ENCODE data around the gene CDRT4.

Gene CDRT4

GRCh38 chr17:15393414-15393813 lies 74.0 kb downstream of the CDRT4 start:
- no peak for DNase-seq (ENCODE audit: low spot score)

DNA sequence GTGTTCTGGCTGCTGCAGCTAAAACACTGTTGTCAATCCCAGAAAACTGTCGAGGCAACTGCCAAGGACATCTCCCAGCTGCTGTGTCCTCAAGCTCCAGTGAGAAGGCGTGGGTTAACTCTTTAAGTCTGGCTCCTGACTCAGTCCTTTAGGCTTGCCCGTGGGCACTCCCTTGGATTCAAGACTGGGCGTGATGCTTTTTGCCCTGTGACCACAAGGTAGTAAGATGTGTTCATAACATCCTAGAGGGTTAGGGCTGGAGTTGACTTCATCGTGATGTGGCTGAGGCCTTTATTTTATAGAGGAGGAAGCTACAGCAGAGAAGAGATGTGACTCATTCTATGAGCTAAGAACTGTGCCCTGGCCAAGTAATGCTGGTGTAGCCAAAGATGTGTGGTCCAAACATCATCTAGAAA lies 75.1 kb downstream of the CDRT4 start:
- DNase-seq (ENCODE audit: low spot score), result no peak

DNA sequence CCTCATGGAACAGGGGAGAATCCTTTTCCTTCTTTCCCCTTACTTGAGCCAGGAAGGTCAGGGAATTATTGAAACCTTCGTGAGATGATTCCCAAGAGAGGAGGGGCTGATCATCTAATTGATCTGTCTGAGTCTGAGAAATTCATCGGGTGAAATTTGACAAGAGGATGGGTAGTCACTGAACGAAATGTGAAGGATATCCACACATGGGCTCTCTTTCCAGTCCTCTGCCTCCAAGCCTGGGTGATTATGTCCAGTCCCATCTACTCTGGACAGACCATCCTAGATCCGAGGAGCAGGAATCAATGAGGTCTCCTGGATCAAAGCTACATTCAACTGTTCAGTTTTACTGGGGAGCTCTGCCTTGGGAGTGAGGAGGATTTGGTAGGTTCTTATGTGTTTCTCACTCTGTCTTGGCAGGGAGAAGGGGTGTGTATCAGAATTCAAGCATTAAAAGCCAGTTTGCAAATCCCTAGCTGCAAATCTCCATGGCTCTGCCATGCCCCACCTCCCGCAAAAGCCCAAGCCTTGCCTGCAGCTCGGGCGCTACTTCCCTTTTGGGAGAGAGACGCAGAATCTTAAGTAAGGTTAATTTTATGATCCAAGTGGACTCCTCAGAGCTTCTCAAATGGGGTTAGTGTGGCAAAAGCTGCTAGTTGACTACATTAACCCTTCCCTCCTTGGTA lies 78.9 kb downstream of the CDRT4 start:
- no peak for DNase-seq (ENCODE audit: low spot score)

DNA sequence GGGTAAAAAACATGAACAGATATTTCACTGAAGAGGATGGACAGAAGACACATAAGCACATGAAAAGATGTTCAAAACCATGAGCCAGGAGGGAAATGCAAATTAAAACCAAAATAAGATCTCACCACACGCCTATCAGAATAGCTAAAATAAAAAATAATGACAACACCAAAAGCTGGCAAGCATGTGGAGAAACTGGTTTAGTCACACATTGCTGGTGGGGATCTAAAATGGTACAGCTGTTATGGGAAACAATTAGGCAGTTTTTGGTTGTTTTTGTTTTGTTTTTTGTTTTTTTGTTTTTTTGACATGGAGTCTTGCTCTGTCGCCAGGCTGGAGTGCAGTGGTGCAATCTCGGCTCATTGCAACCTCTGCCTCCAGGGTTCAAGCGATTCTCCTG lies 81.3 kb downstream of the CDRT4 start:
- no peak for DNase-seq (ENCODE audit: low spot score)

Measured in cerebellar cortex (tissue), 1 donor.